ENCODE results near the gene CAPN1. TPM values are rescaled to one million over a fixed set of nuclear protein-coding genes. Genes with fewer than 3 reads are reported as not detected.

CAPN1 gene
- total RNA-seq, 4 donors from 2014 or later = 52.7 to 153 (median 106) TPM

GRCh38 chr11:65182258-65183170, 786 bp downstream of the CAPN1 start:
- DNase-seq (peak; percentile 35 to 67), ATAC-seq (peak; percentile 45 to 54)
- in situ Hi-C loops (cut with MboI; ENCODE audit: low sequenced_read_pairs in 4 of 4) = loop anchor here in 3 of 4 donors (5.0 kb wide), 1 partner anchor 70 kb away; the partner anchor contains the start of gene TM7SF2 (in 3 of the 3)
- H3K4me1 ChIP-seq = peaks cover 18 to 25% of the 10 kb centered on the region in 2 donors
- TF ChIP-seq POLR2A (IDR thresholded peaks at IDR 0.05) (peak in 1 of 2 donors; percentile 26), CTCF (IDR thresholded peaks at IDR 0.05 in 4 of 5, conservative IDR thresholded peaks at IDR 0.05 in 1 of 5) (no peak)
- H3K4me3 ChIP-seq = peak overlapping the region; percentile 85 to 99 (median 92)
- H3K36me3 ChIP-seq = peaks cover 0 to 16% of the 10 kb centered on the region in 2 donors
- H3K27me3 ChIP-seq = no peaks in the 10 kb centered on the region
- H3K27ac ChIP-seq = peak overlapping the region; percentile 93 to 99 (median 98)
- intact Hi-C loops (cut with DNase I; ENCODE audit: low total_unique reads) = loop anchor here (5.0 kb wide), 2 partner anchors 40 to 170 kb away; partner anchors contain the start of gene ARL2
- no peaks in the 10 kb centered on the region for H3K9me3 ChIP-seq

- H3K4me1 ChIP-seq = peaks cover 18 to 25% of the 10 kb centered on the region in 2 donors
- ATAC-seq (no peak), DNase-seq (no peak)
- H3K27me3 ChIP-seq = no peaks in the 10 kb centered on the region
- peak overlapping the region in 1 of 4 donors; percentile 99 for H3K4me3 ChIP-seq
- in situ Hi-C loops (cut with MboI; ENCODE audit: low sequenced_read_pairs in 4 of 4) (loop anchor here in 3 of 4 donors (5.0 kb wide), 1 partner anchor 71 kb away; the partner anchor contains the start of gene TM7SF2 (in 3 of the 3)), intact Hi-C loops (cut with DNase I; ENCODE audit: low total_unique reads) (loop anchor here (5.0 kb wide), 2 partner anchors 41 to 171 kb away; partner anchors contain the start of gene ARL2)
- peak overlapping the region; percentile 93 to 99 (median 98) for H3K27ac ChIP-seq
- TF ChIP-seq CTCF (IDR thresholded peaks at IDR 0.05 in 4 of 5, conservative IDR thresholded peaks at IDR 0.05 in 1 of 5) (no peak), POLR2A (IDR thresholded peaks at IDR 0.05) (no peak)
- no peaks in the 10 kb centered on the region for H3K9me3 ChIP-seq
- peaks cover 0 to 24% of the 10 kb centered on the region in 2 donors for H3K36me3 ChIP-seq
Measured at GRCh38 chr11:65183201-65183891, 1.6 kb downstream of the CAPN1 start.

- no peaks in the 10 kb centered on the region for H3K9me3 ChIP-seq
- ATAC-seq = no peak
- no peaks in the 10 kb centered on the region for H3K27me3 ChIP-seq
- no peak for DNase-seq
- no peak overlapping the region for H3K4me3 ChIP-seq
- H3K36me3 ChIP-seq = peaks cover 0 to 32% of the 10 kb centered on the region in 2 donors
- in situ Hi-C loops (cut with MboI; ENCODE audit: low sequenced_read_pairs in 4 of 4) (loop anchor here in 3 of 4 donors (5.0 kb wide), 1 partner anchor 72 kb away; the partner anchor contains the start of gene TM7SF2 (in 3 of the 3)), intact Hi-C loops (cut with DNase I; ENCODE audit: low total_unique reads) (loop anchor here (5.0 kb wide), 2 partner anchors 42 to 172 kb away; partner anchors contain the start of gene ARL2)
- no peak for TF ChIP-seq POLR2A (IDR thresholded peaks at IDR 0.05)
- TF ChIP-seq CTCF (IDR thresholded peaks at IDR 0.05 in 4 of 5, conservative IDR thresholded peaks at IDR 0.05 in 1 of 5) = no peak
- peaks cover 18 to 25% of the 10 kb centered on the region in 2 donors for H3K4me1 ChIP-seq
- peak overlapping the region in 1 of 4 donors; percentile 99 for H3K27ac ChIP-seq
Measured at GRCh38 chr11:65184146-65184545, 2.4 kb downstream of the CAPN1 start.

- no peak for TF ChIP-seq POLR2A (IDR thresholded peaks at IDR 0.05)
- no peak for DNase-seq
- Histone ChIP-seq H3K9me3 (no peaks in the 10 kb centered on the region), H3K27me3 (no peaks in the 10 kb centered on the region), H3K4me3 (no peak overlapping the region), H3K27ac (peak overlapping the region in 1 of 4 donors; percentile 31), H3K4me1 (peaks cover 18 to 25% of the 10 kb centered on the region in 2 donors), H3K36me3 (peaks cover 0 to 42% of the 10 kb centered on the region in 2 donors)
- intact Hi-C loops (cut with DNase I; ENCODE audit: low total_unique reads) (loop anchor here (5.0 kb wide), 1 partner anchor 188 kb away; the partner anchor contains the start of gene BATF2), in situ Hi-C loops (cut with MboI; ENCODE audit: low sequenced_read_pairs in 4 of 4) (no loop called here)
- no peak for ATAC-seq
Measured at GRCh38 chr11:65185171-65185570, 3.4 kb downstream of the CAPN1 start.

Measured in gastrocnemius medialis (tissue), 4 donors.